PC-9 (cell line): ENCODE results near the gene MCM5.
"Not testable (repeated sequence)": the region's sequence is repeated elsewhere in the genome, so short reads cannot be mapped to it uniquely, and the experiment has no call there.

Source experiments
- EZH2 ChIP-seq: fragments of 200-600 bp; sonication (generic); IDR thresholded peaks from 2 replicates; pipeline ENCODE4 v1.8.0; 2017; ENCODE audit warnings: antibody characterized with exemption, low read depth
- TF ChIP-seq, protein P1 (sequence below): fragments of 200-600 bp; sonication (generic); conservative IDR thresholded peaks from 2 replicates; pipeline ENCODE4 v1.6.1; 2017; ENCODE audit warnings: mixed run types, antibody characterized with exemption, mild to moderate bottlenecking, moderate library complexity

DNA sequence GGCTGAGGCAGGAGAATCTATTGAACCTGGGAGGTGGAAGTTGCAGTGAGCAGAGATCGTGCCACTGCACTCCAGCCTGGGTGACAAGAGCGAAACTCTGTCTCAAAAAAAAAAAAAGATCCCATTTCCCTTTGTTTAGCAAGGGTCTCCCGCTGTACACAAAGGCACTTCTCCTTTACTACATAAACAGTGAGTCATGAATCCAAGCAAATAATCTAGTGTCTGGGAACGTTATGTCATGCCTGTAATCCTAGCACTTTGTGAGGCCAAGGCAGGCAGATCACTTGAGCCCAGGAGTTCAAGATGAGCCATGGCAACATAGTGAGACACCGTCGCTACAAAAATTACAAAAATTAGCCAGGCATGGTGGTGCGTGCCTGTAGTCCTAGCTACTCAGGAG is 35.7 kb upstream of the MCM5 start:
- TF ChIP-seq, protein P1, sequence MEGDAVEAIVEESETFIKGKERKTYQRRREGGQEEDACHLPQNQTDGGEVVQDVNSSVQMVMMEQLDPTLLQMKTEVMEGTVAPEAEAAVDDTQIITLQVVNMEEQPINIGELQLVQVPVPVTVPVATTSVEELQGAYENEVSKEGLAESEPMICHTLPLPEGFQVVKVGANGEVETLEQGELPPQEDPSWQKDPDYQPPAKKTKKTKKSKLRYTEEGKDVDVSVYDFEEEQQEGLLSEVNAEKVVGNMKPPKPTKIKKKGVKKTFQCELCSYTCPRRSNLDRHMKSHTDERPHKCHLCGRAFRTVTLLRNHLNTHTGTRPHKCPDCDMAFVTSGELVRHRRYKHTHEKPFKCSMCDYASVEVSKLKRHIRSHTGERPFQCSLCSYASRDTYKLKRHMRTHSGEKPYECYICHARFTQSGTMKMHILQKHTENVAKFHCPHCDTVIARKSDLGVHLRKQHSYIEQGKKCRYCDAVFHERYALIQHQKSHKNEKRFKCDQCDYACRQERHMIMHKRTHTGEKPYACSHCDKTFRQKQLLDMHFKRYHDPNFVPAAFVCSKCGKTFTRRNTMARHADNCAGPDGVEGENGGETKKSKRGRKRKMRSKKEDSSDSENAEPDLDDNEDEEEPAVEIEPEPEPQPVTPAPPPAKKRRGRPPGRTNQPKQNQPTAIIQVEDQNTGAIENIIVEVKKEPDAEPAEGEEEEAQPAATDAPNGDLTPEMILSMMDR = not testable (repeated sequence)
- not testable (repeated sequence) for TF ChIP-seq EZH2
